A673 (cell line): ENCODE data around the gene SCARF1. TPM values are rescaled to one million over a fixed set of nuclear protein-coding genes. Genes with fewer than 3 reads are reported as not detected.

Experiments used
- BruUV-seq: library from RNA; stranded (reverse); fragments of 400-500 nt; replicated peaks from 2 replicates; lab custom pipeline; 2021; lab: Mats Ljungman, UMichigan
- CTCF ChIA-PET: fragments of 300-600 bp; sonication (Branson Sonifier 250); formaldehyde crosslinking; loops from one replicate; lab custom pipeline; 2022; ENCODE audit warnings: antibody characterized with exemption; lab: Charles Lee
- POLR2A ChIA-PET: fragments of 300-600 bp; sonication (Branson Sonifier 250); formaldehyde crosslinking; loops from one replicate; lab custom pipeline; 2022; ENCODE audit warnings: antibody characterized with exemption; ENCODE audit not compliant: low non-redundant PET; lab: Charles Lee
- DNase-seq: peaks from one replicate; pipeline ENCODE4 v3.0.0-alpha.2; 2015; ENCODE audit warnings: low spot score
- H3K27ac ChIP-seq: fragments of 200-600 bp; sonication (generic); 2 replicates; pipeline ENCODE4 v1.5.1; 2016; ENCODE audit warnings: mixed run types, low read depth, mild to moderate bottlenecking, mixed read lengths, antibody characterized with exemption, low read length; ENCODE audit not compliant: poor library complexity, severe bottlenecking
- H3K27me3 ChIP-seq: fragments of 200-600 bp; sonication (generic); replicated peaks from 2 replicates; pipeline ENCODE4 v1.6.1; 2017; ENCODE audit warnings: mixed run types, low read depth, mild to moderate bottlenecking, mixed read lengths, antibody characterized with exemption, low read length; ENCODE audit not compliant: insufficient read depth, poor library complexity
- H3K36me3 ChIP-seq: fragments of 200-600 bp; sonication (generic); 2 replicates; pipeline ENCODE4 v1.6.1; 2016; ENCODE audit warnings: mixed run types, mild to moderate bottlenecking, mixed read lengths, antibody characterized with exemption, low read length; ENCODE audit not compliant: insufficient read depth, poor library complexity, severe bottlenecking
- H3K4me1 ChIP-seq: fragments of 200-600 bp; sonication (generic); 2 replicates; pipeline ENCODE4 v1.6.1; 2017; ENCODE audit warnings: mixed run types, mild to moderate bottlenecking, mixed read lengths, antibody characterized with exemption, low read length; ENCODE audit not compliant: insufficient read depth, poor library complexity, severe bottlenecking
- H3K4me3 ChIP-seq: fragments of 200-600 bp; sonication (generic); 2 replicates; pipeline ENCODE4 v1.5.1; 2016; ENCODE audit warnings: low read depth, mixed run types, mild to moderate bottlenecking, mixed read lengths, low read length; ENCODE audit not compliant: poor library complexity, severe bottlenecking
- H3K9me3 ChIP-seq: fragments of 200-600 bp; sonication (generic); 2 replicates; pipeline ENCODE4 v1.6.1; 2016; ENCODE audit warnings: mixed run types, low read depth, mild to moderate bottlenecking, mixed read lengths, antibody characterized with exemption, low read length; ENCODE audit not compliant: poor library complexity, severe bottlenecking
- EZH2 ChIP-seq: fragments of 200-600 bp; sonication (generic); IDR thresholded peaks from 2 replicates; pipeline ENCODE4 v1.6.1; 2017; ENCODE audit warnings: borderline replicate concordance, low read depth, mild to moderate bottlenecking, mixed read lengths, antibody characterized with exemption, low read length; ENCODE audit not compliant: poor library complexity, severe bottlenecking
- intact Hi-C: fragments of 100-400 bp; cut with micrococcal nuclease; formaldehyde crosslinking; loops from one replicate; pipeline ENCODE4 v1.10.0; 2022; ENCODE audit not compliant: unreplicated experiment
- total RNA-seq: library from RNA; stranded (reverse); gene quantifications from 2 replicates; pipeline ENCODE4 v1.2.3, GENCODE V29; 2021
- TF ChIP-seq, protein P1 (sequence below): fragments of 300-800, 200-600 bp; sonication (generic); conservative IDR thresholded peaks from 2 replicates; pipeline ENCODE4 v1.5.1; 2017; ENCODE audit warnings: low read depth, mild to moderate bottlenecking, antibody characterized with exemption, low read length, moderate library complexity, mixed read lengths

The SCARF1 gene
- total RNA-seq, 1 experiment from 2014 or later = not detected

DNA sequence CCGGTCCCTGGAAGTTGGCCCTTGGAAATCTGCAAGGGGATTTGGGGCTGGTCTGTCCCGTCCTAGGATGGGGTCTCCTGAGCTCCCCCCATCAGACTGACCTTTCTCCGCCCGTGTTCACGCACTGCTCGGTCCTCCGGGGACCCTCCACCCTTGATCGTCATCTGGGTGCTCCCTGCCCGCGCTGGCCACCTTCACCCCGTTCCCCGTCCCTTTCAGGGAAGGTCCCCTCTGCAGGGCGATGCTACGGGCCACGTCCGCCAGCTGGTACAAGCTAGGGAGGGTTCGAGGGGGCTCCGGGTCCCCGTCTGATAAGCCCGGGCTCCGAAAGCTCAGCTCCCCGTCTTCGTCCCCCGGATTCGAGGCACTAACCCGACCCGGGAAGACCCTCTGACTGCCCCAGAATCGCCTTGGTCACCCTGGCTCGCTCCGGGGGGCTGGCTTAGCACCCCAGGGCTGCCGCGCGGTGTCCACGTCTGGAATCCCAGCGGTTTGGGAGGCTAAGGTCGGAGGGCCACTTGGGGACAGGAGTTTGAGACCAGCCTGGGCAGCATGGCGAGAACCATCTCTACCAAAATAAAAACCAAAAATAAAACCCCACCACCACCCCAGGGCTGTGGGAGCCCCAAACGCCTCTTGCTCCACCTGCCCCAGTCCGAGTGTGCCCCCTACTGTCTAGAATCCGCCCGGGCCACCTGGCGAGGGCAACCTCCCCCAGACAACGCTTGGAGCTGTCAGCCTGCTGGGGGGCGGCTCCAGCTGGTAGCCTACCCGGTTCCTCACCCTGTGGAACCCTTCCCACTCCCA is 15.8 kb downstream of the SCARF1 start:
- POLR2A ChIA-PET = no interaction called here
- no peaks in the 10 kb centered on the region for H3K36me3 ChIP-seq

DNA sequence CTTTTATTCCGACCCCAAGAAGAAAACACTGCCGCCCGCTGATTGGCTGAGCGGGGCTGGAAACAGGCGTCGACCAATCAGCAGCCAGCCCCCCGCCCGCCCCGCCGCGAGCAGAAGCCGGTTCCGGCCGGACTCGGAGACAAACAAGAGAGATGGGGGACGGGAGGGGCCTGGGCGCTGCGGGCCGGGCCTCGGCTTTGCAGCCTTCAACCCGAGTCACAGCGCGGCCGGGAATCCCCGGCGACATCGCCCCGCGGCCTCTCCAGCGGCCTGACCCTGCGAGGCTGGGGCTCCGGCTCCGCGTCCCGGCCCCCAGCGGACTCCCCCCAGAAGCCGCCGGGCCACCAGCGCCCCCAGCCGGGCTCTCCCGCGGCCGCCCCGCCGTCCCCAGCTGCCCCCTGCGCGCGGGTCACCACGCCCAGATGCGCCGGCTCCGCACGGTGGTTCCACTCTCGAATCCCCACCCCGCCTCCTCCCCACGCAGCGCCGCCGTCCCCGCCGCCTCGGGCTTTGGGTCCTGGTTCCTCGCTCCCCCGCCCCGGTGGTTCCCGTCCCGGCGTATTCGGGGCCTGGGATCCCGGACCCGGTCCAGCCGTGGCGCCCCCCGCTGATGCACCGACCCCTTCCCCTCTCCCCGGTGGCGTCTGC is 16.6 kb downstream of the SCARF1 start:
- no peaks in the 10 kb centered on the region for H3K36me3 ChIP-seq
- intact Hi-C loops = no loop called here

More for the DNA sequence above, 15.8 kb downstream of the SCARF1 start:
- DNase-seq = peak; percentile 45
- Histone ChIP-seq H3K9me3 (no peaks in the 10 kb centered on the region), H3K4me3 (peak overlapping the region; percentile 54), H3K27ac (no peak overlapping the region), H3K27me3 (peaks cover 40% of the 10 kb centered on the region), H3K4me1 (peaks cover 9% of the 10 kb centered on the region)
- intact Hi-C loops = no loop called here
- CTCF ChIA-PET = interaction anchor here (0.5 kb wide), 1 partner anchor 56 kb away, joined by 4 read pairs; no protein-coding TSS in a partner anchor
- BruUV-seq = no TSS peak
- TF ChIP-seq EZH2 = no peak
- TF ChIP-seq, protein P1, sequence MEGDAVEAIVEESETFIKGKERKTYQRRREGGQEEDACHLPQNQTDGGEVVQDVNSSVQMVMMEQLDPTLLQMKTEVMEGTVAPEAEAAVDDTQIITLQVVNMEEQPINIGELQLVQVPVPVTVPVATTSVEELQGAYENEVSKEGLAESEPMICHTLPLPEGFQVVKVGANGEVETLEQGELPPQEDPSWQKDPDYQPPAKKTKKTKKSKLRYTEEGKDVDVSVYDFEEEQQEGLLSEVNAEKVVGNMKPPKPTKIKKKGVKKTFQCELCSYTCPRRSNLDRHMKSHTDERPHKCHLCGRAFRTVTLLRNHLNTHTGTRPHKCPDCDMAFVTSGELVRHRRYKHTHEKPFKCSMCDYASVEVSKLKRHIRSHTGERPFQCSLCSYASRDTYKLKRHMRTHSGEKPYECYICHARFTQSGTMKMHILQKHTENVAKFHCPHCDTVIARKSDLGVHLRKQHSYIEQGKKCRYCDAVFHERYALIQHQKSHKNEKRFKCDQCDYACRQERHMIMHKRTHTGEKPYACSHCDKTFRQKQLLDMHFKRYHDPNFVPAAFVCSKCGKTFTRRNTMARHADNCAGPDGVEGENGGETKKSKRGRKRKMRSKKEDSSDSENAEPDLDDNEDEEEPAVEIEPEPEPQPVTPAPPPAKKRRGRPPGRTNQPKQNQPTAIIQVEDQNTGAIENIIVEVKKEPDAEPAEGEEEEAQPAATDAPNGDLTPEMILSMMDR = peak; percentile 57

More for the DNA sequence above, 16.6 kb downstream of the SCARF1 start:
- Histone ChIP-seq H3K27ac (no peak overlapping the region), H3K4me3 (peak overlapping the region; percentile 54), H3K9me3 (no peaks in the 10 kb centered on the region), H3K4me1 (peaks cover 9% of the 10 kb centered on the region), H3K27me3 (peaks cover 40% of the 10 kb centered on the region)
- BruUV-seq = no TSS peak
- ChIA-PET POLR2A (no interaction called here), CTCF (no interaction called here)
- DNase-seq = peak; percentile 94
- TF ChIP-seq EZH2 = no peak
- TF ChIP-seq, protein P1 = no peak; the same call in 1 of the 2 replicates
